ENCODE data around the gene ZSCAN9. TPM values are rescaled to one million over a fixed set of nuclear protein-coding genes. Genes with fewer than 3 reads are reported as not detected.

The ZSCAN9 gene
- total and polyA plus RNA-seq, 4 donors: 1.3 to 4.8 (median 2.6) TPM

GRCh38 chr6:28243946-28244345, 18.9 kb downstream of the ZSCAN9 start:
- 90% methylated on average over 3 of the region's 3 CpGs for WGBS
- TF ChIP-seq HNF4A (conservative IDR thresholded peaks at IDR 0.05) (no peak), ZBTB33 (IDR thresholded peaks at IDR 0.05) (no peak), JUND (IDR thresholded peaks at IDR 0.05) (no peak), GABPA (IDR thresholded peaks at IDR 0.05 in 1 of 2, conservative IDR thresholded peaks at IDR 0.05 in 1 of 2) (no peak), TAF1 (conservative IDR thresholded peaks at IDR 0.05) (no peak), FOXA2 (IDR thresholded peaks at IDR 0.05) (no peak), NR2F2 (IDR thresholded peaks at IDR 0.05) (no peak), RXRA (IDR thresholded peaks at IDR 0.05) (no peak), RAD21 (IDR thresholded peaks at IDR 0.05) (no peak), HNF4G (IDR thresholded peaks at IDR 0.05) (no peak), CTCF (IDR thresholded peaks at IDR 0.05; ENCODE audit: low read depth, low read length, missing input control) (no peak), FOXA1 (IDR thresholded peaks at IDR 0.05) (no peak), MAX (IDR thresholded peaks at IDR 0.05) (no peak), EGR1 (IDR thresholded peaks at IDR 0.05; ENCODE audit: low read depth in 2 of 2) (no peak), YY1 (IDR thresholded peaks at IDR 0.05) (no peak), SP1 (IDR thresholded peaks at IDR 0.05) (no peak)
- TF ChIP-seq, protein P1, sequence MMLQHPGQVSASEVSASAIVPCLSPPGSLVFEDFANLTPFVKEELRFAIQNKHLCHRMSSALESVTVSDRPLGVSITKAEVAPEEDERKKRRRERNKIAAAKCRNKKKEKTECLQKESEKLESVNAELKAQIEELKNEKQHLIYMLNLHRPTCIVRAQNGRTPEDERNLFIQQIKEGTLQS (IDR thresholded peaks at IDR 0.05): no peak
- TF ChIP-seq, protein P2, sequence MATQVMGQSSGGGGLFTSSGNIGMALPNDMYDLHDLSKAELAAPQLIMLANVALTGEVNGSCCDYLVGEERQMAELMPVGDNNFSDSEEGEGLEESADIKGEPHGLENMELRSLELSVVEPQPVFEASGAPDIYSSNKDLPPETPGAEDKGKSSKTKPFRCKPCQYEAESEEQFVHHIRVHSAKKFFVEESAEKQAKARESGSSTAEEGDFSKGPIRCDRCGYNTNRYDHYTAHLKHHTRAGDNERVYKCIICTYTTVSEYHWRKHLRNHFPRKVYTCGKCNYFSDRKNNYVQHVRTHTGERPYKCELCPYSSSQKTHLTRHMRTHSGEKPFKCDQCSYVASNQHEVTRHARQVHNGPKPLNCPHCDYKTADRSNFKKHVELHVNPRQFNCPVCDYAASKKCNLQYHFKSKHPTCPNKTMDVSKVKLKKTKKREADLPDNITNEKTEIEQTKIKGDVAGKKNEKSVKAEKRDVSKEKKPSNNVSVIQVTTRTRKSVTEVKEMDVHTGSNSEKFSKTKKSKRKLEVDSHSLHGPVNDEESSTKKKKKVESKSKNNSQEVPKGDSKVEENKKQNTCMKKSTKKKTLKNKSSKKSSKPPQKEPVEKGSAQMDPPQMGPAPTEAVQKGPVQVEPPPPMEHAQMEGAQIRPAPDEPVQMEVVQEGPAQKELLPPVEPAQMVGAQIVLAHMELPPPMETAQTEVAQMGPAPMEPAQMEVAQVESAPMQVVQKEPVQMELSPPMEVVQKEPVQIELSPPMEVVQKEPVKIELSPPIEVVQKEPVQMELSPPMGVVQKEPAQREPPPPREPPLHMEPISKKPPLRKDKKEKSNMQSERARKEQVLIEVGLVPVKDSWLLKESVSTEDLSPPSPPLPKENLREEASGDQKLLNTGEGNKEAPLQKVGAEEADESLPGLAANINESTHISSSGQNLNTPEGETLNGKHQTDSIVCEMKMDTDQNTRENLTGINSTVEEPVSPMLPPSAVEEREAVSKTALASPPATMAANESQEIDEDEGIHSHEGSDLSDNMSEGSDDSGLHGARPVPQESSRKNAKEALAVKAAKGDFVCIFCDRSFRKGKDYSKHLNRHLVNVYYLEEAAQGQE (IDR thresholded peaks at IDR 0.05): no peak
- no peaks in the 10 kb centered on the region for H3K9me3 ChIP-seq (ENCODE audit: control insufficient read depth in 4 of 4, low read length in 3 of 4)
- H3K27ac ChIP-seq (ENCODE audit: low read depth in 1 of 2, low read length in 2 of 2): no peak overlapping the region
- H3K27me3 ChIP-seq (ENCODE audit: control insufficient read depth in 4 of 4, insufficient read depth in 4 of 4, low read length in 3 of 4): no peaks in the 10 kb centered on the region
- no peak overlapping the region for H3K9ac ChIP-seq (ENCODE audit: low read depth in 1 of 2, low read length in 2 of 2)
- no peaks in the 10 kb centered on the region for H3K4me1 ChIP-seq (ENCODE audit: control insufficient read depth in 4 of 4, insufficient read depth in 4 of 4, low read length in 3 of 4)
- DNase-seq (ENCODE audit: low spot score): no peak
- H3K4me3 ChIP-seq (ENCODE audit: low read depth in 1 of 3, low read length in 3 of 3): no peak overlapping the region
- peaks cover 0 to 46% (median 27%) of the 10 kb centered on the region in 4 donors for H3K36me3 ChIP-seq (ENCODE audit: control insufficient read depth in 4 of 4, insufficient read depth in 3 of 4, low read depth in 1 of 4, low read length in 3 of 4)
